ENCODE results near the gene GRAMD1A.
"Not testable (repeated sequence)": the region's sequence is repeated elsewhere in the genome, so short reads cannot be mapped to it uniquely, and the experiment has no call there.

GRAMD1A gene

DNA sequence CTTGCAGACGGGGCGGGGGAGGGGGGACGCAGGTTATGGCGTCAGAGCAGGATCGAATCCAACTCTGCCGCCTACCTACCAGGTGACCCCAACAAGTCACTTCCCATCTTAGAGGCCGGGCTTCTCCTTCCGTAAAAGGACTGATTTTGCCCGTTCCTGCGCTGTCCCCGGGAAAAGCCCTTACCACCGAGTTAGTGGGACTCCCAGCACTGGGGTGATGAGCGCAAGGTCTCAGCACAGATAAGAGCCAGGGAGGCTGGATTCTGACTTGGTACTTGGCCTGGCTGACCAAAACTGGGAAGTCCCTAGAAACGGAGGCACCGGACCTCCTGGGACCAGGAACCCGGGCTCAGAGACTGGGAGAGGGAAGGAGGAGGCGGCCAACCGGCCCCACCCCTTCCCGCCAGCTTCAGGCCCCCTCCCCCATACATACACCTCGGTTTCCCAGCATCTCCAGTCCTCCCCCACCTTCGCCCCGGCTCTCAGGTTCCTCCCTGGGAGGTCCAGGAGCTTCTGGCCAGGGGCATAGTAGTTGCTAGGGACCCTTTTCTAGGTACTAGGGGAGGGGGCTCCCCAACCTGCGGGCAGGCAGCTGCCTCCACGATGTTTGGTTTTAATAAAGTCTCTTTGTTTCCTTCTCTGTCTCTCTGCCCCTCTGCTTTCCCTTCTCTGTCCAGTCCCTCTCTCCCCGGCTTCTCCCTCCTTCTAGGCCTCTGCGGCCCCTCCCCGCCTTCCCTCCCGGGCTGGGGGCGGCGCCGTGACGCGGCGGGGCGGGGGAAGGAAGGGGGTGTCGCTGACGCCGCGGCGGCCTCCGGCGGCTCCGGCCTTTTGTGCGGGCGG is at the start of gene GRAMD1A:
Gene GRAMD1A, plus strand, starts transcription at position 826 of the 840 bp plus-strand sequence. CDS start 156 bp downstream, outside the sequence.
- DNase-seq: peak; percentile 62 to 68

- no peak for DNase-seq
Measured at GRCh38 chr19:34953092-34953491, 47.0 kb upstream of the GRAMD1A start.

DNA sequence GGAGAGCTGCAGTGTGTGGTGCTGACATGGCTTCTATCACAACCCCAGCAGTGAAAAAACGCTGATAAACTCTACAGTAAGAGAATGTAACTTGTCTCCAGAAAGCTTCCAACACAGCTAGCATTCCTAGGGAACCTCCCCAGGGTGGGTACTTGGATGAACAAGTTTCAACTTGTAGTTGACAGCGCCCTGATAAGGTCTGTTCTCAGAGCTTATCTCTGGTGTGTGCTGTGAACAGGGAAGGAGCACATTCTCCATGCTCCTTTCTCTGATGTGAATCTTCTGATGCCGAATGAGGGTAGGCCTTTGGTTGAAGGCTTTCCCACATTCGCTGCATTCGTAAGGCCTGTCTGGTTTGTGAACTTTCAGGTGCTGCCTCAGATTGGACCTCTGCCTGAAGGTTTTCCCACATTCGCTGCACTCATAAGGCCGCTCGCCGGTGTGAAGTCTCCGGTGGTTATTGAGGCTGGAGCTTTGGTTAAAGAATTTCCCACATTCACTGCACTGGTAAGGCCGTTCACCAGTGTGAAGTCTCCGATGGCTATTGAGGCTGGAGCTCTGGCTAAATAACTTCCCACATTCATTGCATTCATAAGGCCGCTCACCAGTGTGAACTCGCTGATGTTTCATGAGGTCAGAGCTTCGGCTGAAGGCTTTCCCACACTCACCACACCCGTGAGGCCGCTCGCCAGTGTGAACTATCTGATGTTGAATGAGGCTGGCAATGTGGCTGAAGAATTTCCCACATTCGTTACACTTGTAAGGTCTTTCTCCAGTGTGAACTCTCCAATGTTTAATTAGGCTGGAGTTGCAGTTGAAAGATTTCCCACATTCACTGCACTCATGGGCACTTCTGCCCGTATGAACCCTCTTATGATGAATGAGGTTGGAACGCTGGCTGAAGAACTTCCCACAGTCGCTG is 42.0 kb upstream of the GRAMD1A start:
- DNase-seq: no peak

DNA sequence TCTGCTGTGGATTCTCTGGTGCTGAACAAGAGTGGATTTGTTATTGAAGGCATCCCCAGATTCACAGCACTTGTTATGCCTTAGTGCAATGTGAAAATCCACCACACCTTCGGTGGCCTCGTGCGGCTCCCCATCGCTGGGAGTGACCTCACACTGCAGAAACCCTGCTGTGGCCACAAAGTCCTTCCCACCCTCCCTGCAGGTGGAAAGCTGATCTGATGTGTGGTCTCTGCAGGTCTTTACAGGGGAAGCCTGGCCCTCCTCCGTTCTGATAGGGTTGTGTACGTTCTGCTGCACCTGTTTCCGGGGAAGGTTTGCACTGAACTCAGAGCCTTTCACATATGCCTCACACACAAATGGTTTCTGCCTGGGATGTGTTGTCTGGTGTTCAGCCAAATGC is 41.1 kb upstream of the GRAMD1A start:
- no peak for DNase-seq

DNA sequence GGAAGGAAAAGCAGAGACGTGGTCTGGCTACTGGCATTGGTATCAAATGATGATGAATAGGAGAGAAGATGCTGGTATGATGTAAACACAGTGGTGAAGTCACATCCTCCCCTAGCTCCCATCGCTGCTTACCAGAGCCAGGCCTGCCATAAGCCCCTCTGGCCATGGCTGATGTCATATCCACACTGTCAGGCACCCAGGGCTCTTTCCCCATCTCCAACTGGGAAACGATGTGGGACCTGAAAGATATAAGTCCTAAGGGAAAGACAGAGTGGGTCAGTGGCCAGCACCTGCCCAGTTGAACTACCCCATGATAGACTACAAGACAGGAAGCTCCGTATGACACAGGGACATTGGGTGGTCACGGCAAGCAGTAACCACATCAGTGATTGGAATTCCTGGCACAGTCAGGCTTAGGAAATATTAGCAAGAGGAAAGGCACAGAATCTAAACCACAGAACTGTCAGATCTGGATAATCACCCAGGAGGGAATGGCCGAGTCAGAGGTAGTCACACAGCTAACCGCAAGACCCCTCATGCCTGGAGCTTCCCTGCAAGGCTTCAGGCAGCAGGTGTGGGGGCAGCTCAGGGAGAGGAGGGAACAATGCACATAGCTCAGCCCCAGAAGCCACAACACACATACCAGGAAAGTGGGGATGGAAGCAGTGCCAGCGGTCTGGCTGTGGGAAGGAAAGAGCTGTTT is 39.9 kb upstream of the GRAMD1A start:
- no peak for DNase-seq

DNA sequence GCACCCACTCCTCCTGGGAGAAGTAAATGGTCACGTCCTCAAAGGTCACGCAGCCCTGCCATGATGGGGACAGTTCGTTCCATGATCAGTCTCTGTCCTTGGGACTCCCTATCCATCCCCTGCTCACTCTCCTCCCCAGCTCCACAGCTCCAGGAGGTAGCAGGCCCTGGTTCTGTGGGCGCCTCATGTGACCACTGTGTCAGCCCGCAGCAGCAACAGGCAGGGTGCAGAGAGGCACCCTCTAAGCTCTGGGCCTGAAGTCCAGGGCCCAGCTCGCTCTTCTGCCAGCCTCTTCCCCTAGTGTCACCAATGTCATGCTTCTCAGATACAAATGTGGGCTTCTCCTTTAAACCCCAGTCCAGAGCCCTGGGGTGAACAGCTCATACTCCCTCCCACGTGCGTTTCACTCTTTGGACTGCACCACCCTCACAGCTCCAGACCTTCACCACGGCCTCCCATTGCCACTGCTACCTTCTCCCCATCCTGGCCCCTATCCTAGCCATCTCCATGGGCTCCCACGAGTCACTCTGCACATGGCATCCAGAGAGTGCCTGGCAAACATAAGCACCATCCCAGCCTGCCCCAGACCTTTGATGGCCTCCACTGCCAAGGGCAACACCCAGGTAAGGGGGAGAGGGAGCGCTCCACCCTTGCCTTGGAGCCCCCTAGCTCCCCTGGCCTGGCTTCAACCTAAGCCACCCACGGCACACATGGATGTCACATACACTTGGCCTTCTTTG is 39.0 kb upstream of the GRAMD1A start:
- no peak for DNase-seq

DNA sequence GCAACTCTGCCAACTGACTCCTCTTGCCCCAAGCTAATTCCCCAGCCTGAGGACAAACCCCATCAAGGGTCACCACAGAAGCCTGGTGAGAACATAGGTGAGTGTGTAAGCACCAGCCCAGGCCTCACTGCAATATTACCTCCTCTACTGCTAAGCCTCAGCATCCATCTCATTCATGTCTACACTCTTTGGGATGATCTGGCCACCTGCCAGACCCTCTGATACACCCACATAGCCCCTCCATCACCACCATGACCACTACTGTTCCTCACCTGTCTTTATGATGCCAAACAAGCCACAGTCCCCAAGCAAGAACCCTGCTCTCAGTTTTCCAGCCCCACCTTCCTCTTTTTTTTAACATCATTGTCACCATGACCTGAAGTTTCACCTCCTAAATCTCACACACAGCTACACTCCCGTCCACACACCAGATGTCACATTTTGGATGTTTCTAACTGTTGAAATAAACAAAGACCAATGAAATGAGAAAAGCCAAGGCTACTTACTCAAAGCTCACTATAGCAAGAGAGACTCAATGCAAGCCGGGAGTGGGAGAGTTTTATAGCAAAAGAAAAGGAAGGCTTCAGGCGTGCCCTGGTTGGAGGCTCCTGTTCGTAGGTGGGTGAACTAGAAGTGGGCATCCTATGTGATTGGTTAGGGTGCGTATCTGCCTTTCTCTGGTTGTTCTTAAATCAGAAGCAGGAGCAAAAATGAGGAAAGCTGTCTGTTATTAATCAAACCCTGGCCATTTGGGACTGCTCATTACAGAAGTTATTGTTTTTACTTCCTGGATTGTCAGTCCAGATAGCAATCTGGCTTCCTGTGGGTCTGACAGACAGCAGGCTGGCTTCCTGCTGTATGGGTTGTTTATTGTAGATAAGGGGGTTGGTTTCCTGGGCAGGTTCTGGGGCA is 38.1 kb upstream of the GRAMD1A start:
- DNase-seq: no peak

DNA sequence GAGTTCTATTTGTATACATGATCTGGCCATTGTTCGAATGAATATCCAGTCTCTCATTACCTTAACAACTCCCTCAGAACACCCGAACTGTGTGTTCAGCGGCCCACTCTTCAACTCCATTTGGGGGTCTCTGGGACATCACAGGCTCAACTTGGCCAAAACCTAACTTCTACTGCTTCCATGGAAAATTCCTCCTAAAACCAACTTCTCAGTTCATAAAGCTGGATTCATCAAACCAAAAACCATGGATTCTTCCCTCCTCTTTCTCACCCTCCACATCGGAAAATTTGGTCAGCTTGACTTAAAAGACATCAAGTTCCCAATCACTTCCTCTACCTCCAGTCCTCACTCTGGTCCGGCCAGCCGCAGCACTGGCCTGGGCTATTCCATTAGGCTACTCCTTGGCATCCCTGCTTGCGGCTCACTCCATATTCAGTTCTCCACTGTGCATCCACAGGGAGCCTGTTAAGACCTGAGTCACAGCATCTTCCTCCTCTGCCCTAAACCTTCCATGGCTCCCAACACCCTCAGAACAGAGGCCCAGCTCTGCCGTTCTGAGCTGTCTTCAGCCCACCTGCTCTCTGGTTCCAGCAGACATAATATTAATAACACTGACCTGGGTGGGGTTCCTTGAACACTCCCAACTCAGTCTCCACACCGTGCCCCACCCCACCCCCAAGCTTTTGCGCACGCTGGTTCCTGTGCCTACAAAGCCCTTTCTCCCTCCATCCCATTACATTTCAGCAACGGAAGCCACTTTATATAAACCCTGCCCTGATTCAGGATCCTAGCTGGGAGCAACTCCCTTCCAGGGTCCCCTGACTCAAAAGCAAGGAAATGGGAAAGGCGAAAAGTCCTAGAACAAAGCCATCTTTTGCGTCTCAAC is 37.2 kb upstream of the GRAMD1A start:
- DNase-seq: no peak

DNA sequence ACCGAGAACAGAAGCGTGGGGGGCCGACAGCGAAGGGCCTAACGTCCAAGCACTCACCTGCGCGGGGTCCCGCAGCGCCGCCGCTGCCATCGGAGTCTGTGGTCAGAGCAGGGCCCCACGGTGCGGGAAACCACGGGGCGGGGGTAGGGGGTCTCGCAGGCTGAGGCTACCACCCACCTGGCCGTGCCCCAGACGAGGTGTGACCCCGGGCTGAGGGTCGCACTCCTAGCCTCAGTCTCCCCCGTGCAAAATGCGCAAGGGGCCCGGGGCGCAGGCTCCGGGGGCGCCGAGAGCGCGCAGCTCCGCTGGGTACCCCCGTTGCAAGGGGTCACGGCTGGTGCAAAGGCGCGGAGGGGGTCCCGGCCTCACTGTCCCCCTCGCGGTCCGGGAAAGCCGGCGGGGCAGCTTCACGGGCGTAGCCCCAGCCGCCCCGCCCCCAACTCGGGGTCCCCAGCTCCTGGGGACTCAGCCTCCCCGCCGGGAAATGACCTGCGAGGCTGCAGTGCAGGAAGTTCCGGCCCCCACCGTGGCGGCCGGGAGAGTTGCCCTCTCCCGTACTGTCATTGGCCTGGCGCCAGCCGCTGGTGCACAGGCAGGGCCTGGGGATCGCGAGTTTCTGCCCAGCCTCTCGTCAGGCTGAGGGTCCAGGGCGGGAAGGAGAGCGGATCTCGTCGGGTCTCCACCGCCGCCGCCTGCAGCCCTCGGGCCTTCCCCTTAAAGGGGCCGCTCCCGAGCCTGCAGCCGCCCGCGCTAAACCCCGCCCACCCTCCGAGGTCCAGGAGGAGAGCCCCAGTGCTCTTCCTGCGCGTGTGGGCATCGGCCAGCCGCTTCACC is 36.3 kb upstream of the GRAMD1A start, which contains the start of gene ZNF792:
Gene ZNF792, minus strand, starts transcription at position 657 of the 834 bp plus-strand sequence. Its CDS starts 567 bp downstream, at position 90.
- peak; percentile 36 to 40 for DNase-seq

DNA sequence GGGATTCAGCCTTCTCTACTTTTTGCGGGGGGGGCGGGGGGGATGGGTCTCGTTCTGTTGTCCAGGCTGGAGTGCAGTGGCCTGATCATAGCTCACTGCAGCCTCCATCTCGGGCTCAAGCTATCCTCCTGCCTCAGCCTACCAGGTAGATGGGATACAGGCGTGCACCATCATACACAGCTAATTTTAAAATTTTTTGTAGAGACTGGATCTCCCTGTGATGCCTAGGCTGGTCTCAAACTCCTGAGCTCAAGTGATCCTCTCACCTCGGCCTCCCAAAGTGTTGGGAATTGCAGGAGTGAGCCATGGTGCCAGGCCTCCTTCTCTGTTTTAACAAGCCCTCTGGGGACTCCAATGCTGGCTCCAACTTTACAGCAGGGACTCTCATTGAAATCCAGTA is 35.5 kb upstream of the GRAMD1A start:
- no peak for DNase-seq

DNA sequence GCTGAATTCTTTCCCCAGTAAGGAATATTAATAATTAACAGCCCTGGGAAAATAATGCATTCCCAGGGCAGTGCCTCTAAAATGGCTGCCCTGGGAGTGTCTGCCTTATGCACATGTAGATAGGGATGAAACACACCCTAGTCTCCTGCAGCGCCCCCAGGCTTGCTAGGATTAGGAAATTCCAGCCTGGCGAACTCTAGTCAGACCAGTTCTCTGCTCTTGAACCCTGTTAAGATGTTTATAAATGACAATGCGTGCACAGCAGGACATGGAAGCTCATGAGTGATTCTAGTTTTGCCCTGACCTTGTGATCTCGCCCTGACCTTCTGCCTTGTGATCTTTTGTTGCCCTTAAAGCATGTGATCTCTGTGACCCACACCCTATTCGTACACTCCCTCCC is 34.6 kb upstream of the GRAMD1A start:
- not testable (repeated sequence) for DNase-seq

- DNase-seq: no peak
Measured at GRCh38 chr19:34967551-34967950, 32.6 kb upstream of the GRAMD1A start.

- no peak for DNase-seq
Measured at GRCh38 chr19:34969721-34970120, 30.4 kb upstream of the GRAMD1A start.

DNA sequence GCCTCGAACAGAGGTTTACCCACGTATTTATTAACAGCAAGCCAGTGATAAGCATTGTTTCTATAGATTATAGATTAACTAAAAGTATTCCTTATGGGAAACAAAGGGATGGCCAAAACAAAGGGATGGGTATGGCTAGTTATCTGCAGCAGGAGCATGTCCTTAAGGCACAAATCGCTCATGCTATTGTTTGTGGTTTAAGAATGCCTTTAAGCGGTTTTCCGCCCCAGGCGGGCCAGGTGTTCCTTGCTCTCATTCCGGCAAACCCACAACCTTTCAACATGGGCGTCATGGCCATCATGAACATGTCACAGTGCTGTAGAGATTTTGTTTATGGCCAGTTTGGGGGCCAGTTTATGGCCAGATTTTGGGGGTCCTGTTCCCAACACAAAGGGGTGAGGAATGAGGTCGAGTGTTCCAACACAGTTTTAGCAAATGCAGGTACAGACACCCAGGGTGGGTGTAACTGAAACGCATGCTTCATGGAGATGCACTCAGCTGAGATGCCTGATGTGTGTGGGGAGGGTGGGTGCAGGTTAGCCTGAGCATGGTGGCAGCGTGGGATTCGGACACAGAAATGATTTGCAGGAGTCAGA is 29.8 kb upstream of the GRAMD1A start:
- not testable (repeated sequence) for DNase-seq

- DNase-seq: no peak
Measured at GRCh38 chr19:34972163-34972705, 27.9 kb upstream of the GRAMD1A start.

DNA sequence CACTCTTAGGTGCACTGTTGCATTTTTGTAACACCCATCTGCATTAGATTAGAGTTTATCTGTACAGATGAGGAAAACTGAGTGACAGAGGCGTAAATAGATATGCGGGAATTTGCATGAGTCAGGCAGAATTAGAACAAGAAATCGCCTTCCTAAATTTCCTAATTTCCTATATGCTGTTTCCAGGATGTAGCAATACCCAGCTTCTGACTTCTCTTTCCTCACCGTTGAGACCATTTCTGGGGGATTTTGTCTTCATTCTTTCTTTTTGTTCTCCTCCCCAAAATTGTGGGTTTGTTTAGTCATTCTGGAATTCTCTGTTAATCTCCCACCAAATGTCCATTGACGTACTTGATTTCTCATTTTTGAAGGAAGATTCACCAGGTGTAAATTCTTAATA is 25.5 kb upstream of the GRAMD1A start:
- no peak for DNase-seq

- no peak for DNase-seq
Measured at GRCh38 chr19:34975056-34975455, 25.1 kb upstream of the GRAMD1A start.

- no peak for DNase-seq
Measured at GRCh38 chr19:34976611-34977010, 23.5 kb upstream of the GRAMD1A start.

Data from activated CD4-positive, alpha-beta T cell treated with anti-CD3 and anti-CD28 coated beads for 4 hours (primary cell).